MCF 10A (cell line): ENCODE results near the gene TAS2R30. TPM values are rescaled to one million over a fixed set of nuclear protein-coding genes. Genes with fewer than 3 reads are reported as not detected.
"Not testable (repeated sequence)": the region's sequence is repeated elsewhere in the genome, so short reads cannot be mapped to it uniquely, and the experiment has no call there.

Experiments
- BruUV-seq: library from RNA; stranded (reverse); fragments of 400-500 nt; replicated peaks from 2 replicates; lab custom pipeline; 2021; lab: Mats Ljungman, UMichigan
- CTCF ChIA-PET: fragments of 300-600 bp; sonication (Branson Sonifier 250); formaldehyde crosslinking; extraction: SDS; loops from one replicate; lab custom pipeline; 2021; ENCODE audit warnings: antibody characterized with exemption, inconsistent platforms; lab: Yijun Ruan, JAX
- POLR2A ChIA-PET: fragments of 300-600, 350-650 bp; sonication (Branson Sonifier 250); formaldehyde crosslinking; extraction: SDS; loops from one replicate; lab custom pipeline; 2020; ENCODE audit warnings: antibody characterized with exemption, inconsistent platforms; lab: Yijun Ruan, JAX
- DNase-seq: peaks from one replicate; pipeline ENCODE4 v3.0.0-alpha.2; 2018; ENCODE audit not compliant: unreplicated experiment
- H3K27ac Mint-ChIP-seq: one replicate; pipeline ENCODE4 v1.8.0; 2022; ENCODE audit warnings: mild to moderate bottlenecking, low read depth, mixed read lengths; ENCODE audit not compliant: unreplicated experiment
- H3K27me3 Mint-ChIP-seq: one replicate; pipeline ENCODE4 v1.8.0; 2022; ENCODE audit warnings: mixed read lengths; ENCODE audit not compliant: insufficient read depth, unreplicated experiment
- H3K36me3 Mint-ChIP-seq: one replicate; pipeline ENCODE4 v1.8.0; 2022; ENCODE audit warnings: mild to moderate bottlenecking, moderate library complexity, mixed read lengths; ENCODE audit not compliant: insufficient read depth, unreplicated experiment
- H3K4me1 Mint-ChIP-seq: one replicate; pipeline ENCODE4 v1.8.0; 2022; ENCODE audit warnings: mixed read lengths; ENCODE audit not compliant: insufficient read depth, unreplicated experiment
- H3K4me3 Mint-ChIP-seq: one replicate; pipeline ENCODE4 v1.8.0; 2022; ENCODE audit warnings: mild to moderate bottlenecking, moderate library complexity, mixed read lengths; ENCODE audit not compliant: unreplicated experiment
- H3K9me3 Mint-ChIP-seq: one replicate; pipeline ENCODE4 v1.8.0; 2022; ENCODE audit warnings: mixed read lengths; ENCODE audit not compliant: unreplicated experiment
- CTCF ChIP-seq: fragments of 200-600 bp; IDR thresholded peaks from one replicate; pipeline ENCODE4 v1.8.0; 2022; ENCODE audit warnings: antibody characterized with exemption, mild to moderate bottlenecking; ENCODE audit not compliant: unreplicated experiment
- intact Hi-C: fragments of 100-400 bp; cut with micrococcal nuclease; formaldehyde crosslinking; loops from 2 replicates; pipeline ENCODE4 v1.14.1; 2022
- total RNA-seq: library from RNA; stranded (reverse); gene quantifications from 2 replicates; pipeline ENCODE4 v1.2.3, GENCODE V29; 2022

TAS2R30 gene
- total RNA-seq, 1 experiment from 2014 or later: 1.9 TPM

GRCh38 chr12:11106288-11106687, 28.2 kb downstream of the TAS2R30 start:
- Mint-ChIP-seq H3K36me3 (peaks cover 21% of the 10 kb centered on the region), H3K4me1 (no peaks in the 10 kb centered on the region), H3K4me3 (no peak overlapping the region), H3K27ac (no peak overlapping the region), H3K27me3 (no peaks in the 10 kb centered on the region), H3K9me3 (peaks cover 38% of the 10 kb centered on the region)
- CTCF ChIA-PET: no interaction called here
- no peak for TF ChIP-seq CTCF
- POLR2A ChIA-PET: interaction anchor here (1.2 kb wide), 1 partner anchor 65 kb away, joined by 3 read pairs; the partner anchor contains the start of gene SMIM10L1
- BruUV-seq: no TSS peak
- DNase-seq: no peak
- intact Hi-C loops: no loop called here

- no TSS peak for BruUV-seq
- DNase-seq: no peak
- Mint-ChIP-seq H3K36me3 (peaks cover 15% of the 10 kb centered on the region), H3K4me3 (no peak overlapping the region), H3K27ac (no peak overlapping the region), H3K4me1 (no peaks in the 10 kb centered on the region), H3K27me3 (no peaks in the 10 kb centered on the region), H3K9me3 (peaks cover 30% of the 10 kb centered on the region)
- intact Hi-C loops: no loop called here
- no peak for TF ChIP-seq CTCF
- CTCF ChIA-PET: no interaction called here
- POLR2A ChIA-PET: interaction anchor here (1.2 kb wide), 1 partner anchor 65 kb away, joined by 3 read pairs; the partner anchor contains the start of gene SMIM10L1
Measured at GRCh38 chr12:11105546-11105945, 28.9 kb downstream of the TAS2R30 start.

- H3K9me3 Mint-ChIP-seq, CTCF ChIA-PET, POLR2A ChIA-PET, H3K36me3 Mint-ChIP-seq, BruUV-seq, H3K4me3 Mint-ChIP-seq, H3K27me3 Mint-ChIP-seq, H3K4me1 Mint-ChIP-seq, DNase-seq, intact Hi-C loops, H3K27ac Mint-ChIP-seq: not testable (repeated sequence)
Measured at GRCh38 chr12:11094910-11095309, 39.5 kb downstream of the TAS2R30 start.

- no peaks in the 10 kb centered on the region for H3K9me3 Mint-ChIP-seq
- intact Hi-C loops: no loop called here
- CTCF ChIA-PET: no interaction called here
- DNase-seq: no peak
- no peaks in the 10 kb centered on the region for H3K36me3 Mint-ChIP-seq
- POLR2A ChIA-PET: no interaction called here
- H3K27ac Mint-ChIP-seq: no peak within 1 kb of the TSS
- no TSS peak for BruUV-seq
- H3K27me3 Mint-ChIP-seq: no peaks in the 10 kb centered on the region
- no peaks in the 10 kb centered on the region for H3K4me1 Mint-ChIP-seq
- TF ChIP-seq CTCF: no peak
- no peak within 1 kb of the TSS for H3K4me3 Mint-ChIP-seq
Measured at GRCh38 chr12:11092128-11092527, 42.3 kb downstream of the TAS2R30 start, which contains the start of gene TAS2R43. TSS of gene TAS2R43 (minus strand) at chr12:11092313. CDS start at chr12:11092229, 84 bp downstream.

- Mint-ChIP-seq H3K36me3 (no peaks in the 10 kb centered on the region), H3K4me1 (no peaks in the 10 kb centered on the region), H3K27ac (no peak overlapping the region), H3K4me3 (no peak overlapping the region), H3K9me3 (no peaks in the 10 kb centered on the region), H3K27me3 (no peaks in the 10 kb centered on the region)
- POLR2A ChIA-PET: no interaction called here
- CTCF ChIA-PET: no interaction called here
- no peak for TF ChIP-seq CTCF
- BruUV-seq: no TSS peak
- DNase-seq: no peak
- intact Hi-C loops: no loop called here
Measured at GRCh38 chr12:11089246-11089645, 45.2 kb downstream of the TAS2R30 start.
